ENCODE measurements around the gene FAM170B. TPM values are rescaled to one million over a fixed set of nuclear protein-coding genes. Genes with fewer than 3 reads are reported as not detected.

FAM170B gene
- total RNA-seq, 1 donor from 2014 or later, result not detected

DNA sequence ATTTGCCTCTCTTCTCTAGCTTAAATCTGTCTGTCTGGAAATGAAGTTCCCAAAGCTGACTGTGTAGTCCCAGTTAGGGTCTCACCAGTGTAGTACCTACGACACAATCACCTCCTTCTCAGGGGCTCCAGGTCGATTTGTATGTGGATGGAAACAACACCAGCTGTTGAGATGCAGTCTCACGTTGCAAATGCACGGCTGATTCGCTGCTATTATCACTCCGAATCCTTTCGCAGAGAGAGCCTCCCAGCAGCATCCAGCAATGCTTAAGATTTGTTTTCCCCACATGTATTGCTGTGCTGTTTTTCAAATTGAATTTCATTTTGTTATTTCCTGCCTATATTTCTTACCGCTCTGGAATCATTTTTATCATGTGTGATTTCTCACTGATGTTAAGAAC lies 34.8 kb downstream of the FAM170B start:
- DNase-seq, result no peak

DNA sequence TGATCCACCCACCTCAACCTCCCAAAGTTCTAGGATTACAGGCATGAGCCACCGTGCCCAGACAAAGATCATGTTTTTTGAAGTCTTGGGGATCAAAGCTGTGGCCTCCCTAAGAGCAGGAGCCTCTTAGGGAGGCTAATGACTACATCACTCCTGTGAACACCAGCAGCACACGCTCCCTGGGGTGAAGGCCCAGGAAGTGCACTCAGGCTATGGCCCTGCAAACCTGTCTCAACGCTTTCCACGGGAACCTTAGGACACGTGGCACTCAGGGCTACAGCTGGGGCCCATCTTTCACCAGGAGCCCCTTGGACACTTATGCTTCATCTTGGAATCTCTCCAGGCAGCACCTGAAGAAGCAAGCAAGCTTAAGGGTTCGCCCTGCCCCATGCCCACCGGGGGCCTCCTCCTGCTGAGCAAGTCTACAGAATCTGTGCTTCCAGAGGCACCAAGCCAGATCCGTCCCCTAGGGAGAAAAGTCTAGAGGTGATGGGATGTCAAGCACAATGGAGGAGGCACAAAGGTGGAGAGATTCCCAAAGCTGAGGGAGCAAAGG lies 36.9 kb downstream of the FAM170B start:
- DNase-seq, result no peak

DNA sequence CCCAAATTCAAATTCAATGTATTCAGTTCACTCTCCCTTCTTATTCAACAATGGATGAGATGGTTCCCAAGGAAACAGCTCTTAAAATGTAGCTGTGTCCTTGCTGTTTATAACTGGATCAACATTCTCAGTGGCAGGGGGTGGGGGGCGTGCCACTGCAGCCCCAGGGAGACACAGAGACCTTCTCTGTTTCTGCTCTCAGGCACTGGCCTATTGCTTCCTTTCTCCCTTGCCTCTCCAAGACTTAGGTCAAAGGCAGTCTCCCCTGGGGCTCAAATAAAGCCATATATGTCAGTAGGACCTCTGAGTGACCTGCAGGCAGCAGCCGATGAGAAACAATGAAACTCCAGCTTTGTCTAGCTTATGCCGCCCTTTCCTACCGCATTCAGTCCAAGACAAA lies 39.2 kb downstream of the FAM170B start:
- no peak for DNase-seq

DNA sequence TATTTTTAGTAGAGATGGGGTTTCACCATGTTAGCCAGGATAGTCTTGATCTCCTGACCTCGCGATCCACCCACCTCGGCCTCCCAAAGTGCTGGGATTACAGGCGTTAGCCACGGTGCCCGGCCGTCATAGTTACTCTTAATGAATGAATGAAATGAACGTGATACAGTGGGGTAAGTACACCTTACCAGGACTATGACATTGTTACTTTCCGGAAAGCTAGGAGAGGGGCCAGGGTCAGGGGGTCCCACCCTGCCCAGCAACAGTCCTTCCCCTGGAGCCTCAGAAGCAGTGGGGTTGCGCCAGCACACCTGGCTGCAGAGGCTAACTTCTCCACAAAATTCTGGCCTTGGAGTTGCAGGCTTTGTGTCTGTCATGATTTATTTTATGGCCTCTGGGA lies 39.9 kb downstream of the FAM170B start:
- no peak for DNase-seq

DNA sequence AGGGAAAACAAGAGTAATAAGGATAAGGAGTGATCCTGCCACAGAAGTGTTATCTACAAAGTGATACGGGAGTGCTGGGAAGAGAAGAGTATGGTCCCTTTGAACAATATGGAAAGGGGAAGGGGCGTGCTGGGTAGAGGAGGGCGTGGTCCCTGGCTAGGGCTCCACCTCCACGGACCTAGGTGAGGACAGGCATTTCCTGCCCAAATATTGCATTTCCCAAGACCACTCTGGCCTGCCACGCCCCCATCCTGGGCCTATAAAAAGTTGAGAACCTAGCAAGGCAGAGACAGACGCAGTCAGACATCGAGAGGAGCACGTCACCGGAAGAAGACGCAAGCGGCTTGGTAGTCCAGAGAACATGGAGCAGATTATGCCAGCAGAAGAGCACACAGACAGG lies 41.3 kb downstream of the FAM170B start:
- no peak for DNase-seq

DNA sequence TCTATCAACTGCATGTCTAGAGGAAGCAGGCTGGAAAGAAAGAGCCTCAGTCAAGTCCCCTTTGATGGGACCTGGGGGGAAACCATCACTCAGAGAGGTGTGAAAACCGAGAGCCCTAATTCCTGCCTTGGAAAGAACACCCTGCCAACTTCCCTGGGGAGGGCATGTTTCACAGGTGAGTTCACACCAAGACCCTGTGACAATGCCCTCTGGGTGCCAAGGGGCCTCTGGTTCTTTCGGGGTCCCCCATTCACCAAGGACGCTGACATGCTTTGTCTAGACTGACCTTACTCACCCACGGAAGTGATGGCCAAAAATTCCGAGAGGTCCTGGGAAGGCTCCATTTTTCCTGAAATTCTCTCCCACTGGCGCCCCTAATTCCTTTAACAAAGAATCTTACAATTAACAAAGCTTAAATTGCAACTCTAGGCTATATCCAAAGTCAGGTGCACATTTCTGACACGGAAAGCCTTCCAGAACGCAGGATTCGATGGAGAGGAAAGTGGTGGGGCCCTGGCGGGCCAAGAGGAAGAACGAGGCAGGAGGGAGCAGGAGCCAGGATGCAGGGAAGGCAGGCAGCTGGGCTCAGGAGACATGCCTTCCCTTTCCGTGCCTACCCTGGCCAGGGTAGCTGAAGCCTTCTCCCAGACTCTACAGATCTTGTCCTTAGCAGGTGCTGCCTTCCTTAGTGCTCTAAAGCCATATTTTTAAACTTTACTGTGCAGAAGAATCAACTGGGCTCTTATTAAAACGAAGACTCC lies 42.2 kb downstream of the FAM170B start:
- no peak for DNase-seq

DNA sequence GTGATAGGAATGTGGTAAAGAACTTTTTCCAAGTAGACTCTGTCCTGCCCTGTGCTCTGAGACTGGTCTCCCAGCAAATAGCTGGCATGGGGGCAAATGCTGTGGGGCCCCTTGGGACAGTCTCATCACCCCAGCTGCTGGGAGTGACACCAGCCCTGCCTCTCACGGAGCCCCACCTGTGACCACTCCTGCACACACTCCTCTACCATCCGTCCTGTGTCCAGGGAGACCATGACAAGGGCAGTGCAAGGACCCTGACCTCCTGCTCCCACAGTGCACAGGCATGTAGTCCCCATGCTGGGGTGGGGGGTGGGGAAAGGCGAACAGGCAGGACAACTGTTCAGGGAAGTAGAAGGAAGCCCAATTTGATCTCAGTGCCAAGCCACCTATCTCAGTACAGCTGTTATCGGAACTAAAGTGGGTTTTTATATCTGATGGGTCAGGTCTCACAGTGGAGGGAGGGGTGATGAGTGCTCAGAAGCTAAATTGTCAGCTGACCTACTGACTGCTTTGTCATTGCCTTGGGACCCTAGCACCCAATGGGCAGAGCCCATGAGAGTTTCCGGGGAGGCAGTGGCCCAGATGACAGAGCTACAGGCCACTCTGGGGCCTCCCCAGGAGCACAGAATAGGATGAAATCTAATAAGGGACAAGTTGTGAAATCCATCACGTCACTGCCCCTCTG lies 43.0 kb downstream of the FAM170B start:
- no peak for DNase-seq

DNA sequence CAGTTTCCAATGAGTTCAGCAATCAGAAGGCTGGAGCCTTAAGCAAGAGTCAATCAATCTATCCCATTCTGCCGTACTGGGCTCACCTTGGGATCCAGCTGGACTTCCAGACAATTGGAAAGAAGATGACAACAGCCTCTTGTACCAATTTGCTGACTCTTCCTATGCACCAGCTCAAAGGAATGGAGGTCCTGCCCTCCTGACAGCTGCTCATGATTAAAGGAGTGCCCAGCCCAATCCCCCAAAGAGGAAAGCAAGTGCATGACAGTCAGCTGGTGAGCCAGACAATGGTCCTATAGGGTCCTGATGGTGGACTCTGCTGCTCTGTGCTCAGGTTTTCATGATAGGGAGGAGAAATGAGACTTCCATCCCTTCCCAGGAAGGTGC lies 43.6 kb downstream of the FAM170B start:
- no peak for DNase-seq

DNA sequence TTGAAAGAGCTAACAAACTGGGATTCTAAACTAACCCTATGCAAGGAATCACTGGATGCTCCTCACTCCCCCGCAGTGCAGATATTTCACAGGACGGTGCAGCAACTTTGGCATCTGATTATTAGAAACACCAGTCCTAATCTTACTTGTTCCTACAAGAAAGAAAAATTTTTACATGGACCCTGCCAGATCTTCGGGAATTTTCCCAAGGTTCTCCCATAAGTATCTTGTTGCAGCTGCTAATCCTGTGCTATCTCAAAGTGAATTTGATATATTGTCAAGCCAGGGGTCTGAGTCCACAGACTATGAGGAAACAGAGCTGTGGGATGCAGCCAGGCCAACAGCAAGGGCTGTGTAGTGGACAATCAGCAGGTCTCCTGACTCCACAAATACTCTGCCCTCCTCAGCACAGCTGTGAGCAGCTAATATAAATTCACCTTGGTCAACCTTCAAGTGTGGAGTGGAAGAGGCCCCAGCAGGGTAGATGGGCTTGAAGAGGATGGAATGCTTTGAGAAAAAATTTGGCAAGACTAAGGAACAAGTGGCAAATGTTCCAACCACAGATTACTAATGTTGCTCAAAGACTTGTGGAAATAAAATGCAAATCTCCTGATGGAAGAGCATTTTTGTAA lies 44.1 kb downstream of the FAM170B start:
- DNase-seq, result no peak

DNA sequence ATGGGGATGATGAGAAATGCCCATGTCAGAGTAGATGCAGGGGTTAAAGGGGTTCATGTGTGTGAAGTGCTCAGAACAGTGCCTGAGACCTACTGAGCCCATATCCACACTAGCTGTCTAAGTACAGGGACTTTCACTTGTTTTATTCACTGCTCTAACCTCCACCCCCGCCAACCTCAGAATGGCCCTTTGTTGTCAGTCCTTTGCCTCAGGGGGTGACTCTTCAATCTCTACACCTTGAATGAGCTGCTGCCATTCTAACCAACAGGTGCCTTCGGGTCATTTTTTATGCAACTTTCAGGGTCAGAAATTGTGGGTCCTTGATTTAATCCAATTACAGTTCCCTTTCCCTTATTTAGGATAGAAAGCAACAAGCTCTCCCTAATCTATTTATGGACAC lies 44.7 kb downstream of the FAM170B start:
- DNase-seq, result no peak

DNA sequence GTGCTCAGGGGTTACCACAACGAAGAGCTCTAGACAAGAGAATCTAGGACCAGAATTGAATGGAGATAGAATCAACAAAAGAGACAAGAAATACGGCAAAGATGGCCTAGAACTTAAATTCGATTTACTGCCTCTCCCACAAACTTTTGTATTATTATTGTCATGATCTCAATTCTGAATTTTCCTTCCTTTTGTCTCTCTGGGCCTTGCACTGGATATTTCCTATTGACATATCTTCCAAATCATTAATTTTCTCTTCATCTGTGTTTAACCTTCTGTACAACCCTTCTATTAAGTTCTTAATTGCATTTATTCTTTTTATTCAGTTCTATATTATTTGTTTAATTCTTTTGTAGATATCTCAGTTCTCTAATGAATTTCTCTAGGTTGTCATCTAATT lies 46.9 kb downstream of the FAM170B start:
- DNase-seq, result no peak

DNA sequence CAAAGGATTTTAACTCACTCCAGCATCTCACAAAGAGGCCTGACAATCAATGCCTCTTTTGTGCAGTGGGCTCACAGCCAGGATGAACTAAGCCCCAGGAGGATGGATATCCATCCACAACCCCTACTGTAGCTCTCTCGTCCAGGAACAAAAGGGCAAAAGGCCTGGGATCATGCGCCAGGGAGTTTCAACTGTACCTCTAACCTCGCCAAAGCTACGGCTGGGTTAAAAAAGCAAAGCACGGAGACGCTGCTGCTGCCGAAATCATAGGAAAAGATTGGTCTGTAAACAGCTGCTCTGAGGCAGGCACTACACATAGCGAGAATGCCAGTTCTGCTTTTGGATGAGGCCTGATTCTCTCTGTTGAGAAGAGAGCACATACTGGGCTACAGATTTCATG lies 50.6 kb downstream of the FAM170B start:
- no peak for DNase-seq

DNA sequence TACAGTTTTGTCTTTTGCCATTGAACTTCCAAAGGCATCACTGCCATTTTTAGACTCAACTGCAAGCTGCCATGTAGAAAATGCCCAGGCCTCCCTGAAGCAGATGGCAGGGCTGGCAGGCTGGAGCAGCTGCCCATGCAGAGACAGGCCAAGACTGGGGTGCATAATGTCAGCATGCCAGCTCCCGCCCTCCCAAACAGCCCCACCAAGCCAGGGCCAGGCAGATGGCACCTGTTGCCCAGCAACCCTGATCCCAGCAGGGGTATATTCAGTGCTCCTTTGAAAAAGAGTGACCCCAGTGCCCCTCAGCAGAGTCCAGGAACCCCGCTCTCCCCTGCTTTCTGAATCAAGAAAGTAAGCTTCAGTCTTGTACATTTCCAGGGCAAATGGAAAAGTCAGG lies 51.1 kb downstream of the FAM170B start:
- no peak for DNase-seq

DNA sequence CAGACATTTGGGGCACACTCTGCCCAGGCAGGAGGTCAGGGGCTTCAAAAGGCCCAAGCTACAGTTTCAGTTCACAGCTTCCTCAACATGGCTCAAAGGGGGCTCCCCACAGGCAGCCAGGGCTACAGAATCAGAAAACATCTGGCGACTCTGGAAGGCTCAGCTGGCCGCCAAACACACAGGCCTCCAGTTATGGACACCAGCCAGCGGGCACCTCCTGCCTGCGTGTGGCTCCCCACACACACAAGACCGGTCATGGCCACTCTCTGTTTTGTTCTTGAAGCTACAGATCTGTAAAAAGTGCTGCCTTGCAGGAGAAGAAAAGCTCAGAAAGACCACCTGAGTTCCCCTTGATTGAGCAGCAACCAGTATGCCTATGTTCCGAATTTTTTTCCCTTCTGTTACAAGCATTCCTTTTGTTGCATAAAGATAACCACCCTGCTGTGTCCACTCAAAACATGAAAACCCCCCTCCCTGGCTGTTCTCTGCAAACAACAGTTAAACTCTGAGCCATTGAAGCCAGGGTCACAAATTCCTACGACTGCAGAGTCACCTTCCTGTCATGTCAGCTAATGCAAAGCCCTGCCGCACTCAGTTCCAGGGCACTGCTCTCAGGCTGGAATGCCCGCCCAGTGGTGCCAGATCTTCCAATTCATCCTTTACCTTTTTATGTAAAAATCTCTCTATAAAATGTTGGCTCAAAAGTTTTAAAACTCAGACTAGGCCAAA lies 52.1 kb downstream of the FAM170B start:
- DNase-seq, result no peak

Other genes with a start within 250 kb of the FAM170B start
- not detected in 2 replicates for gene LRRC18, start 194.2 kb downstream of the FAM170B start, total RNA-seq
- 0.56 and 1.0 TPM in 2 replicates for gene VSTM4, start 18.5 kb downstream of the FAM170B start, total RNA-seq
- gene TMEM273, start 54.4 kb upstream of the FAM170B start, total RNA-seq, result 16.2 and 49.9 TPM in 2 replicates
- gene C10orf71, start 165.1 kb upstream of the FAM170B start, total RNA-seq, result not detected in 2 replicates

Data from dermis blood vessel endothelial cell (primary cell).